WI38 (cell line): ENCODE data around the gene ITGA11.

Source experiments
- H3K4me3 ChIP-seq: 2 replicates; pipeline ENCODE4 v1.5.1; 2011; ENCODE audit warnings: low read depth, mild to moderate bottlenecking, control low read depth, low read length
- TF ChIP-seq, protein P1 (sequence below): IDR thresholded peaks from 2 replicates; pipeline ENCODE4 v1.5.1; 2012; ENCODE audit warnings: low read depth, mild to moderate bottlenecking, control low read depth, low read length

The ITGA11 gene

DNA sequence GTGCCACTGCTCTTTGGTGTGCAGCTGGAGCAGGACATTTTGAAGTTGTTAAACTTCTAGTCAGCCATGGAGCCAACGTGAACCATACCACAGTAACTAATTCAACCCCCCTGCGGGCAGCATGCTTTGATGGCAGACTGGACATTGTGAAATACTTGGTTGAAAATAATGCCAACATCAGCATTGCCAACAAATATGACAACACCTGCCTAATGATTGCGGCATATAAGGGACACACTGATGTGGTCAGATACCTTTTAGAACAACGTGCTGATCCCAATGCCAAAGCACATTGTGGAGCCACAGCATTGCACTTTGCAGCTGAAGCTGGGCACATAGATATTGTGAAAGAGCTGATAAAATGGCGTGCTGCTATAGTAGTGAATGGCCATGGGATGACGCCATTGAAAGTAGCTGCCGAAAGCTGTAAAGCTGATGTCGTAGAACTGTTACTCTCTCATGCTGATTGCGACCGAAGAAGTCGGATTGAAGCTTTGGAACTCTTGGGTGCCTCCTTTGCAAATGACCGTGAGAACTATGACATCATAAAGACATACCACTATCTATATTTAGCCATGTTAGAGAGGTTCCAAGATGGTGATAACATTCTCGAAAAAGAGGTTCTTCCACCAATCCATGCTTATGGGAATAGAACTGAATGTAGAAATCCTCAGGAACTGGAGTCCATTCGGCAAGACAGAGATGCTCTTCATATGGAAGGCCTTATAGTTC, 142.2 kb downstream of the ITGA11 start:
- TF ChIP-seq, protein P1, sequence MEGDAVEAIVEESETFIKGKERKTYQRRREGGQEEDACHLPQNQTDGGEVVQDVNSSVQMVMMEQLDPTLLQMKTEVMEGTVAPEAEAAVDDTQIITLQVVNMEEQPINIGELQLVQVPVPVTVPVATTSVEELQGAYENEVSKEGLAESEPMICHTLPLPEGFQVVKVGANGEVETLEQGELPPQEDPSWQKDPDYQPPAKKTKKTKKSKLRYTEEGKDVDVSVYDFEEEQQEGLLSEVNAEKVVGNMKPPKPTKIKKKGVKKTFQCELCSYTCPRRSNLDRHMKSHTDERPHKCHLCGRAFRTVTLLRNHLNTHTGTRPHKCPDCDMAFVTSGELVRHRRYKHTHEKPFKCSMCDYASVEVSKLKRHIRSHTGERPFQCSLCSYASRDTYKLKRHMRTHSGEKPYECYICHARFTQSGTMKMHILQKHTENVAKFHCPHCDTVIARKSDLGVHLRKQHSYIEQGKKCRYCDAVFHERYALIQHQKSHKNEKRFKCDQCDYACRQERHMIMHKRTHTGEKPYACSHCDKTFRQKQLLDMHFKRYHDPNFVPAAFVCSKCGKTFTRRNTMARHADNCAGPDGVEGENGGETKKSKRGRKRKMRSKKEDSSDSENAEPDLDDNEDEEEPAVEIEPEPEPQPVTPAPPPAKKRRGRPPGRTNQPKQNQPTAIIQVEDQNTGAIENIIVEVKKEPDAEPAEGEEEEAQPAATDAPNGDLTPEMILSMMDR: no peak
- no peak overlapping the region for H3K4me3 ChIP-seq

DNA sequence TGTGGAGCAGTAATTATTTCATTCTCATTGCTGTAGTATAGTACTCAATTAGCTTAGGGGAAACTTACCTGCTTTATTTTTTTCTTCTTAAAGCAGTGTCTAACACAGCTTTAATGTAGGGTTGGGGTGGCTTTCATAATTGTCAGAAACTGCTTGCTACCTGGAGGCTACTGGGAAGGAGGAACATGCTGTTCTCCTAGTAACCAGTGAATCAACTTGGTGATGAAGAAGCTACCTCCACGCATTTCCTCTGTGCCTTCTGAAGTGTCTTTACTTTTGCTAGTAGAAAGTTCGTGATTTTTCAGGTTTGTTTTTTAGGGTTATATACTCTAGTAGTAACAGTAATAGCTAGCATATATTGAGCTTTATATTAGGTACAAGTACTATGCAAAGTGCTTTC, 142.9 kb downstream of the ITGA11 start:
- TF ChIP-seq, protein P1: no peak
- H3K4me3 ChIP-seq: no peak overlapping the region

DNA sequence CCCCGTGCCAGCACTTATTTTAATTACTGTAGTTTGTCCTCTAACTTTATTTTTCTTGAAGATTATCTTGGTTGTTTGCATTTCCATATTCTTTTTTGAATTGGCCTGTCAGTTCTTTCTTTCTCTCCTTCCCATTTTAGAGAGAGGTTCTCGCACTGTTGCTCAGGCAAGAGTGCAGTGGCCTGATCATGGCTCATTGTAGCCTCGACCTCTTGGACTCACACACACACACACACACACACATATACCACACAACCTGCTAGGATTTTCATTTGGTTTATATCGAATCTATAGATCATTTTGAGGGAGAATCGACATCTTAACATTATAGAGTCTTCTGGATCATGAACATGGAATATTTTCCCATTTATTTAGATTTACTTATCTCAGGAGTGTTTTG, 145.7 kb downstream of the ITGA11 start:
- H3K4me3 ChIP-seq: no peak overlapping the region
- TF ChIP-seq, protein P1: no peak

DNA sequence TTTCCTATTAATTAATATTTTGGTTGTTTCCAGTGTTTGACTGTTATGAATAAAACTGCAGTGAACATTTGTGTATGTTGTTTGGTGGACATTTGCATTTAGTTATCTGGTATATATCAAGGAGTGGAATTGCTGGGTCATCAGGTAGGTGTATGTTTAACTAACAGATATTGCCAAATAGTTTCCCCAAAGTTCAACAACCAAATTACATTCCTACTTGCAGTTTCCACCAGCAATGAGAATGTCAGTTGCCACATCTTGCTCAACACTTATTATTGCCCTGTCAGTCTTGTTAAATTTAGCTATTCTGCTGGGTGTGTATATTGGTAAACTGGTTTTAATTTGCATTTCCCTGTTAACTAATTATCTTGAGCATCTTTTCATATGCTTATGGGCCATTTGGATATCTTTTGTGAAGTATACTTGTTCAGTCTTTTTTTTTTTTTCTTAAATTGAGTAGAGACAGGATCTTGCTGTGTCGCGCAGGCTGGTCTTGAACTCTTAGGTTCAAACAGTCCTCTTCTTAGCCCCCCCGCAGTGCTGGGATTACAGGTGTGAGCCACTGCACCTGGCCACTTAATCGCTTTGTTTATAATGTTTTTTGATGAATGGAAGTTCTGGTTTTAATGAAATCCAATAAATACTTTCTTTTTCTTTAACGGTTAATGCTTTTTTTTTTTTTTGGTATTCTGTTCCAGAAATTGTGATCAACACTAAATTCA, 146.5 kb downstream of the ITGA11 start:
- no peak overlapping the region for H3K4me3 ChIP-seq

DNA sequence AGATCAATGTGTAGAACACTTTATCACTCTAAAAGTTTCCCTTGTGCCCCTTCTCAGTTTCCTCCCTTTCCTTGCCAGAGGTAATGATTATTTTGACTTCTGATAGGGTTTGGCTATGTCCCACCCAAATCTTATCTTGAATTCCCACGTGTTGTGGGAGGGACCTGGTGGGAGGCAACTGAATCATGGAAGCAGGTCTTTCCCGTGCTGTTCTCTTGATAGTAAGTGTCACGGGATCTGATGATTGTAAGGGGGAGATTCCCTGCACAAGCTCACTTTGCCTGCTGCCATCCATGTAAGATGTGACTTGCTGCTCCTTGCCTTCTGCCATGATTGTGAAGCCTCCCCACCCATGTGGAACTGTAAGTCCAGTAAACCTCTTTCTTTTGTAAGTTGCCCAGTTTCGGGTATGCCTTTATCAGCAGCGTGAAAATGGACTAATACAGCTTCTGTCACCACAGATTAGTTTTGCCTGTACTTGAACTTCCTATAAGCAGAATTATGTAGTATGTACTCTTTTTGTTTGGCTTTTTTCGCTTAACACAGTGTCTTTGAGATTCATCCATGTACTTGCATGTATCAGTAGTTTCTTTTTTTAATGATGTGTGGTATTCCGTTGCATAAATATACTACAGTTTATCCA, 147.2 kb downstream of the ITGA11 start:
- TF ChIP-seq, protein P1: no peak
- H3K4me3 ChIP-seq: no peak overlapping the region

More for the DNA sequence above, 146.5 kb downstream of the ITGA11 start:
- TF ChIP-seq, protein P1: no peak

DNA sequence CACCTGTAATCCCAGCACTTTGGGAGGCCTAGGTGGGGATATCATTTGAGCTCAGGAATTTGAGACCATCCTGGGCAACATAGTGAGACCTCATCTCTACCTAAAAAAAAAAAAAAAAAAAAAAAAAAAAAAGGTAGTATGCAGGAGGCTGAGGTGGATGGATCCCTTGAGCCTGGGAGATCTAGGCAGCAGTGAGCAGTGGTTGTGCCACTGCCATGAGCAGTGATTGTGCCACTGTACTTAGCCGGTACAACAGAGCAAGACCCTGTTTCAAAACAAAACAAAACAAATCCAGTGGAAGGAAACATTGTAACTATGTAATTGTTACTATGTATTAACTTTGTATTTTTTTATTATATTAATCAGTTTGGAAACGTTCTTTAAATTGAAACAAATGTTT, 148.6 kb downstream of the ITGA11 start:
- H3K4me3 ChIP-seq: no peak overlapping the region
- TF ChIP-seq, protein P1: no peak

DNA sequence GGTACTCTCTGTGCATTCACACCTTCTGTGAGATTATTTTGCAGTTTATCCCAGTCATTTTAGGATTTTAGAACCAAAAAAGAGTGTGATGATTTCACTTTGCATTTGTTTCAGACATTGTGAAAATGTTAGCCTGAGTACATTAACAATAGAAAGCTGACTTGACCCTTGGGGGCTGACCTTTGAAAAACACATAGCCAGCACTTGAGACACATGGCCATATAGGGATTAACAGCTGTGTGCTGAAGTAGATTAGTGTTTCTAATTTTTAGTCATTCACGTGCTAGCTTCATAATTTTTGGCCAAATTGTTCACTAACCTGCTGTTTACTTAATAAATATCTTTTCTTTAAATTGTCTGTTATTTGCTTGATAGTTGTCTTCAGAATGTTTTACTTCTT, 151.0 kb downstream of the ITGA11 start:
- H3K4me3 ChIP-seq: peak overlapping the region; percentile 16; the same call in 1 of the 2 replicates

More for the DNA sequence above, 151.0 kb downstream of the ITGA11 start:
- TF ChIP-seq, protein P1: no peak
